SK-N-DZ (cell line): Measurements from ENCODE around the gene RPLP1.
A peak's percentile ranks its signal among the peaks of the same experiment; 100 is the strongest.

Source experiments
- DNase-seq: peaks from one replicate; pipeline ENCODE4 v3.0.0-alpha.2; 2015; ENCODE audit warnings: low spot score

RPLP1 gene

DNA sequence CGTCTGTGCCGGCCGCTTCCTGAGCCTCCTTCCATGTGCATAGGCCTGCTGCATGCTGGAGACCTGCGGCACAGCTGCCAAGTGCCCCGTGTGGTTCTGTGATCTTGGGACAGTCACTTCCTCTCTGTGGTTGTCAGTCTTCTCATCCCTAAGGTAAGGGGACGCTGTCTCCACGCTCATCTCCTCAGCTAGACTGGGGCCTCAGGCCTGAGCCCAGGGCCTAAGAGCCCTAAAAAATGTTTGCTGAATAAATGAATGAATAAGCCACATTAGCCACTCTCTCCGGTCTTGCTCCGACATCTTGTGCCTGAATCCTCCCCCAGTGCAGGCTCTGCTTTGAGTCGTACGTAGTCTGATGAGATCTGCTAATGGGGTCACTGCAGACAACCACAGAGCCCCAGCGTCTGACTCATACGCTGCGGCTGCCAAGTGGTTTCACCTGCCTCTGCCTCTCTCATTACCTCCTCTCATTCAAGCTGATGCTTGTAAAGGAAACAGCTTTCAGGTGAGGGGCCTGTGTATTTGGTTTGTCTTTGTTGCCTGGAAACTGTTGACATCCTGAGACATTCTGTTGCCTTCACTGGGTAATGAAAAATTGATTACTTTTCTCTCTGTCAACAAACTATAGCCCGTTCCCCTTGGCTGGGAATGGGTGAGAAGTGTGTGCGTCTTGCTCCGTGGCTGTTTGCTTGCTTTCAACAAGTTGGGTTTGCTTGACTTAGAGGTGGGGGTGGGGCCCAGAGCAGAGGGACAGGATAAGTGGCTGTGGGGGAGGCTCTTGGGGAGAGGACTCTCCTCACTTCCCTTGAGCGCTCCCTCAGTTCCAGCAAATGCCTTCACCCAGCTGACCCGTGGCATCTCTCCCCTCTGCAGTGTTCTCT lies 15.9 kb downstream of the RPLP1 start:
- DNase-seq: peak; percentile 49

DNA sequence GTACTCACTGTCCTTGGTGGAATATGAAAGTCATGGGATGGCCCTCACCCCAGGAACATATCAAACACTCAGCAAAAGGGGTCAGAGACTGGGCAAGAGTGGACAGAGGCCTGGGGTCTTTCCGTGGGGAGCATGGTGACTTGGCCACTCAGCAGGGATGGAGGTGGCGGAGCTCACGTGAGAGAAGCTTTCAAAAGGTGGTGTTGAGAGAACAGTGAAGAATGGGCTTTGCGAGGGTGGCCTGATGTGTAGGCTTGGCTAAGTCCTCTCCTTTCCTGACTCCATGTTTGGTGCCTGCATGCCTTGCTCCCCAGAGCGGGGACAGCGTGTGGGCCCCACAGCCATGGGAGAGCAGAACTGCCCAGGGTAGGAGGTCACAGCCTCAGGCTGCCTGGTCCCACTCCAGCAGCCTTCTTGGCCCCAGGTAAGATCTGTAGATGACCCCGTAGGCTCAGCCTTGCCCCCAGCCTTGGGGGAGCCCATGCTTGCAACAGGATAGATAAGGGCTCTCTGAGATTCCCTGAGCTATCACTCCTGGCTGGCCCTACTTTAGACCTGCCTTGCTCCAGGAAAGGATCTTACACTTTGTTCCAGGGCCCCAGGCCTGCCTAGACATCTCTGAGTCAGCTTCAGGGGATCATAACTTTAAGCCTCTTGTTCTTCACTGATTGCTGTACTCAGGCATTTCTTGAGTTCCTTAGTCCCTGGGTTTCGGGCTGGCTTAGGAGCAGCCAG lies 17.0 kb downstream of the RPLP1 start:
- no peak for DNase-seq

DNA sequence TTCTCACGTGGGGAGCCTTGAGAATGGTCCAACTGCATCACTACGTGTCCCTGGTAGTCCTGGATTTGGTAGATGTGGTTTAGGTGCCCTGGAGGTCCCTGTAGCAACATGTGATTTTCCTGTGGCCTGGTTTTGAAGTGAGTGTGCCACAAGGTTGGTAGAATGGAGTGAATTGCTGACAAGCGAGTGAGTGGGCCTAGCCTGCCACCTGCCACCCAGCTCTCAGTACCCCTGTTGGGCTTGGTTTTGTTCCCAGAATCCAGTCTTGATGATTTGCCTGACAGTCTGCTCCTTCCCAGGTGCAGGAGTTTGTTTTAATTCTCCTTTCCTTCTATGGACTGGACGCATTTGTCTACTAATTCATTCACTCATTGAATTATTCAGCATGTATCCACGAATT lies 19.4 kb downstream of the RPLP1 start:
- no peak for DNase-seq

DNA sequence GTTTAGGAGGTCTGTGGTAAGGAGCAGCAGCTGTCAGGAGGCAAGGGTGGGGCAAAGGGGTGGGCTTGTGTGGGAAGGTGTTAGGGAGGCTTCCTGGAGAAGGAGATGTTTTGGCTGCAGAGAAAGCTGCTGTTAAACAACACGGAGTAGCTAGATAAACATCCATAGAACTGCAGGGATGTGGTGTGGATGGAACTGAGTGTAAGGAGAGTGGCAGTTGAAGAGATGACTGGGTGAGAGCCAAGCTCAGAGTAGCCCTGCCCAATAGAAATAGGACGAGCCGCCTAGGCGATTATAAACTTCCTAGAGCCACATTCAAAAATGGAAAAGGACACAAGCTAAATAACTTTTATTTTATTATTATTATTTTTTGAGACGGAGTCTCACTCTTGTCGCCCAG lies 19.9 kb downstream of the RPLP1 start:
- no peak for DNase-seq

DNA sequence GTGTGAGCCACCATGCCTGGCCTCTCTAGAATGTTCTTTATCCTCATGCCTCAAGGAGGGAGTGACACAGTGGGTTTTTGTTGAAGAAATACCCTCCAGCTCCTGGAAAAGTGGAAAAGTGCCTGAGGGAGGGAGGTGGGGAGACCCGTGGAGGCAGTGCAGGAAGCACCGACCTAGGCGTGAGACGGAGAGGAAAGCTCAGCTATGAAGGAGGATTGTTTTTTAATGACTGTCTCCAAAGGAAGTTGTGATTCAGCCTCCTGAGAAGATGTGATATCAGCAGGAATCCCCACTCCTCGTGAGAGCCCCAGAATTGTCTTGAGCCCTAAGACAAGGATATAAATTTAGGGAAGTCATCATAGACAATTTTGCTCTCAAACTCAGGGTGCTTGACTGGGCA lies 21.7 kb downstream of the RPLP1 start:
- no peak for DNase-seq

DNA sequence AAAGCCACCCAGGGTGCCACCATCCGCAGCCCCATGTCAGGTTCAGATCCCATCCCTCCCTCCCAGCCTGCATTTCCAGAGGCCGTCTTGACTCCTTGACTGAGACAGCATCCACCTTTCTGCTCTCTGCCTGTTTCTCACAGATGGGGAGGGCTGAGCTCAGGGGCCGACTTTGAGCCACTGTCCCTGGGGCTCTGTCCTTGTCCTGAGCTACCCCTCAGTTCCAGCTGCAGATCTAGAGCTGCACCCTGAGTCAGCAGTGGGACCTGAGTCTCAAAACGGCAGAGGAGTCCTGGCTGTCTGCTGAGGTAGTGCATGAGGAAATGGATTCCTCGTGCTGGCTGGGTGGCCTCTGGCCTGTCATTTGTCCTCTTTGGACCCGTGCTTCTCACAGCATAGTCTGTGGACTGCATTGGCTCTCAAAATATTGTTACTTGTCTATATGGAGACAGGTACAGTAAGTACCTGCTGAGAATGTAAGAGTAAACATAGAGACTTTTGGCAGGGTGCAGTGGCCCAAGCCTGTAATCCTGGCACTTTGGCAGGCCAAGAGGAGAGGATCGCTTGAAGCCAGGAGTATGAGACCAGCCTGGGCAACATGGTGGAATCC lies 22.3 kb downstream of the RPLP1 start:
- no peak for DNase-seq

DNA sequence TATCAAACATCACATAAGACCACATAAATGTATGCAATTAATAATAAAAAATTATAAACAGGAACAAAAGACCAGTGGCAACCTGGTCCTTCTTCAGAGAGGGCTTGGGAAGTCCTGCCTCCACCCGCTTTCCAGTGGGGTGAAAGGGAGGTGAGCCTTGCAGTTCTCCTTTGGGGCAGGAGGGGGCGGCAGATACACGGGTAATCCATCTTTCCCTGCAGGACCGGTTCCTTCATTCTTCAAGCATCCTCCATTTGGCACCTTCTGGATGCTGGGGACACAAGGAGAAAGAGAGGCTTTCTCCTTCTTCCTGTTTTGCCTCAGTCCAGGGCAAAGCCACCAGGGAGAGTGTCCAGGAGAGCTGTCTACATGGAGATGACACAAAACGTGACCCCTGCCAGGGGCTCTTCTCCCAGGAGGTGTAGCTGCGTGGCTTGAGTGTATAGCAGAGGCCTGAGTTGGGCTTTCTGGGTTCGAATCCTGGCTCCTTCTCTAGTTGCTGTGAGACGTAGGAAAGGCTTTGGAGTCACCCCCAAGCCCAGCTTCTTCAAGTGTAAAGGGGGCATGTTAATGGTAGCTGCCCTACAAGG lies 23.2 kb downstream of the RPLP1 start:
- peak; percentile 77 for DNase-seq

DNA sequence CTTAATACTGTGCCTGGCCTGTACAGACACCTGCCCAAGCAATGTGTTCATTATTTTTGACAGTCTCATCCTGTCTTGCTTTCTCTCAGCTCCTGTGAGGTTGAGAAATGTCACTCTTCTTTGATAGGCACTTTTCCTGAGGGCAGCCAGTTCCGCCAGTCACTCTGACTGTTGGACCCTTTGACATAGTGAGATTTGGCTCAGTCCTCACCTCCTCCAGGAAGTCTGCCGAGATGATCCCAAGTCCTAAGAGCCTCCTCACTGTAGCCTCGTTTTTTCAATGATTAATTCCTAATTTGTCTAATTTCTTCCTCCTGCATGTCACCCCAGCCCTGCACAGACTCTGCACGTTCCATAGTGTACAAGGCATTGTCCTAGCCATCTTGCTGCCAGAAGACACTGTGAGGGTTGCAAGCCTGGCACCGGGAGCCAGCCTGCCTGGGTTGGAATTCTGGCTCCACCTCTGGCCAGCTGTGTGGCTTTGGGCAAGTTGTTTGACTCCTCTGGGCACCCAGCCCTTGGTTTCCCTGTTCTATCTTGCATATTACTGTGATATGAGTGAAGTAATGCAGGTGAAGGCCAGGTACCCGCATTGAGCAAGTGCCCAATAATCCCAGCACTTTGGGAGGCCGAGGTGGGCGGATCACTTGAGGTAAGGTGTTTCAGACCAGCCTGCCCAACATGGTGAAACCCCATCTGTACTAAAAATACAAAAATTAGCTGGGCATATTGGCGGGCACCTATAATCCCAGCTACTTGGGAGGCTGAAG lies 24.3 kb downstream of the RPLP1 start:
- no peak for DNase-seq

DNA sequence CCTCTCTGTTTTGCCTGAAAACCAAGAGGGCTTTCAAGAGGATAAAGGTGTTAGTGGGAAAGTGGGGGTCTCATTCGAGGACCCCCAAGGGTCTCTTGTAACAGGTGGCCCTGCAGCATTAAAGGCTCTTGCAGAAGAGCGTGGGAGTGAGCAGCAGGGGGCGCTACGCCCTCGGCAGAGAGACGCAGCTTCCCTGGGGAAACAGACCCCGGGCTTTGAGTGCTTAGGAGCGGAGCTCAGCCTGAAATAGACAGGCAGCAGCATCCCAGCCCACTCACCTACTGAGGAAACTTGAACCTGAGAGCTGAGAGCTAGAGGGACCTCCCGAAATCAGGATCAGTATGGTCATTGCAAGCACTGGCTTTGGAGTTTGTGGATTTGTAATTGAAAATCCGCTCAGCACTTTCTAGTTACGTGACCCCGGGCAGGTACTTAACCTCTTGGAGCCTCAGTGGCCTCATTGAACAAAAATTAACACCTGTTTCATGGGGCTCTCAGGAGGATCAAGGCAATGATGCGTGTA lies 25.7 kb downstream of the RPLP1 start:
- DNase-seq: peak; percentile 81

DNA sequence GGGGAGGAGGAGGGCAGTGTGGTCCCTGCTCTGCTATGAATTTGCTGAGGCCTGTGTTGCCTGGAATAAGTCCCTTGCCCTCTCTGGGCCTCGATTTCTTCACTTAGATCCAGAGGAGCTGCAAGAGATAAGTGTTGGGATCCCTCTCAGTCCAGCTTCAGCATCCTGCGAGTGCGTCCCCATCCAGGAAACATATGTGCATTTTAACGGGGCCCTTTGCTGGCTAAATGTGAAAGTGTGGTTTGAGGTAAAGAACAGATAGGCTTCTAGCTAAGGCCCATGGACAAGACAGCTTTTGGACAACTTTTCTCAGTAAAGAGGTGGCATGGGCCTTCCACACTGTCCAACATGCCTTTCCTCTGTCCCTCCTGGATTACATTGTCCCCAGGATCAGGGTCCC lies 26.5 kb downstream of the RPLP1 start:
- no peak for DNase-seq

DNA sequence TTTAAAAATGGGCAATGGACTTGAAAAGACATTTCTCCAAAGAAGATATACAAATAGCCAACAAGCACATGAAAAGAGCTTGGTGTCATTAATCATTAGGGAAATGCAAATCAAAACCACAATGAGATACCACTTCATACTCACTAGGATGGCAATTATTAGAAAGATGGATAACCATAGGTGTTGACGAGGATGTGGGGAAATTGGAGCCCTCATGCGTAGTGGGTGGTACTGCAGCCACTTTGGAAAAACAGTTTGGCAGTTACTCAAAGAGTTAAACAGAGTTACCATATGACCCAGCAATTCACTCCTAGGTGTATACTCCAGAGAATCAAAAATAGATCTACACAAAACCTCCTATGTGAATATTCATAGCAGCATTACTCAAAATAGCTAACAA lies 27.4 kb downstream of the RPLP1 start:
- DNase-seq: no peak

DNA sequence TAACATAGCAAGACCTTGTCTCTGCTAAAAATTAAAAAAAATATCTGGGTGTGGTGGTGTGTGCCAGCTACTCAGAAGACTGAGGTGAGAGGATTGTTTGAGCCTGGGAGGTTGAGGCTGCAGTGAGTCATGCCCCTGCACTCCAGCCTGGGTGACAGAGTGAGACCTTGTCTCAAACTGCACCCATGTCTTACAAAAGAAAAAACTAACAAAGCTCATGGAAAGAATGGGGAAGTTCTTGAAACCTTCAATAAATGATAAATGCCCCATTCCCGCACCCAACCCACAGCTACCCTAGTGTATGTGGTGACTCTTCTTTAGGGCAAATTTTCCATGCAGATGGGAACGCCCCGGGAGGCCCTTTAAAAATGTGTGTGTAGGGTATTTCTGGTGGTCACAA lies 28.3 kb downstream of the RPLP1 start:
- no peak for DNase-seq

DNA sequence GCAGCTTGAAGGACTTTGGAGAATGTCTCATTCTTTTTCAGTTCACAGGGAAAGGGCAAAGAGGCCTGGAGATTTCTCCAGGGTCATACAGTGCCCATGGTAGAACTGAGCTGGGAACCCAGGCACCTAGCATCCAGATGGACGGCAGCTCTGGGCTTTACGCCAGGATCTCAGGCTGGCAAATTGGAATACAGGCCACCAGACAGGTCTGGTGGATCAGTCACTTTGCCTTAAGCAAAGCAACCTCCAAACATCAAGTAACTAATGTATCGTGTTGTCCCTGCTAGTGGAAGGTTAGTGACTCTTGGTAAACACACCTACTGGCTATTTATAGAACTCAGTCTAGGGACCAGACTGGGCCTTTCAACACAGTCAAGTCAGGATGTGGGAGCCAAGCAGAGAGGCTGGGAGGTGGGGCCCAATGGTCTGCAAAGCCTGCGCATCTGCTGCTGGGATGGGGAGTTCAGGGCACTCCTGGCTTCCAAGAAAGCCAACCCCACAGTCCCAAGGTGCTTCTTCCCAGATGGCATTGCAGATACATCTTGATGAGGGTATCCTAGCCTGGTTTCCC lies 30.2 kb downstream of the RPLP1 start:
- DNase-seq: no peak

DNA sequence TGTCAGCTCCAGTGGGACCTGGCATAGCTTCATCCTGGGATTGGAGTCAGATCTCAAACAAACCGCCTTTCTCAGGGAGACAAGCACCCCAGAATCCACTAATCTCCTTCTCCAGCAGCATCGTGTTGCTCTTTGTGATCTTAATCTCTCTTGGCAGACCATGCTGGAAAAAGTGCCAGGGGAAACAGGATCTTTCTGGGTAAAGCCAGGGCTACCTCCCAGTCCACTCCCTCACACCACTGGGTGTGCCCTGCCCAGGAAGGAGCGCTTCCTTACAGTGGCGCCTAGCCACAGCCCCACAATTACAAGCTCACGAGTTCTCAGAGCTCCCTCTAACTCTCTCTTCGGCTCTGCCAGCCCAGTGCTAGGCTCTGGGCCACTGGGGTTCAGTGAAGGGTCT lies 32.2 kb downstream of the RPLP1 start:
- no peak for DNase-seq

DNA sequence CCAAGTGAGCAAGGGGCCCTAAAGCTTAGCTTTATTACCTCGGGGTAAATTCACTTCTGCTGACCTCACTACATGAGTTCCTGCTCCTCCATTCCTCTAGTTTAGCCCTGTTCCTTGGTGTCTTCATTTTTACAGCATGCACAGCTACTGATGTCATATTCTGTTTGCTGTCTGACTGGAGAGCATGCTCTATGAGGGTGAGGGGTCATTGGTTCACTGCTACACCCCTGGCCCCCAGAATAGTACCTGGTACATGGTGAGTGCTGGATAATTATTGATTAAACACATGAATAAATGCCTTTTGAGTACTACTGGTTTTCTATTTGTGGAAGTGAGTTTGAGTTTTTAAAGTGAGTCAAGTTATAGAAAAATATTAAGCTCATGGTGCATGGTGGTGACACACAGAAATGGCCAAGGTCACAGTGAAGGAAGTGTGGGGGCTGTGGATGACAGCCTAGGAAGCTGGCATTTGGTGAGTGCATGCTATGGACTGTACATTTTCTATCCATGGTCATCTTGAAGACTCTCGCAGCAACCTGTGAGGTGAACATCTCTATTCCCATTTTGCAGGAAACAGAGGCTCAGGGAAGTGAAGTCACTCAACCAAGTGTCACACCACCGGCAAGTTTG lies 34.0 kb downstream of the RPLP1 start:
- DNase-seq: no peak

DNA sequence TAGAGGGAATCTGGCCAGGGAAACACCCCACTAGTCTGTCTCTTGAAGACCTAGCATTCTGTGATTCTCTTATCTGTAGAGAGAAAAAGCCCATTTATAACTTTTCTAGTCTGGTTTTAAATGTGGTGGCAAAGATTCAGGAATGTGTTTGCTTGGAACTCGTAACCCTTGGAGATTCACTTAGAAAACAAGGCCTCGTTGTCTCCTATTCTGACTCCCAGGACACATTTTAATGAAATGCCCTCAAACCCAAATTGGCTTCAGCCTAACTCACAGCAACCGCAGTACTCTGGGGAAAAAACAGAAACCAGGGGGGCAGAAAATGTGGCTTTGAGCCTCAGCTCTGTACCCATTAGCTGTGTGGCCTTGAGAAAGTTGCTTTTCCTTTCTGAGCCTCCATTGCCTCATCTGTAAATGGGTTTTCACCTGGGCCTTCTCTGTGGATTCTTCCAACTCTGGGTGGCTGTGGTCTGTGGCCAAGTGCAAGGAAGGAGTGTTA lies 36.5 kb downstream of the RPLP1 start:
- no peak for DNase-seq

DNA sequence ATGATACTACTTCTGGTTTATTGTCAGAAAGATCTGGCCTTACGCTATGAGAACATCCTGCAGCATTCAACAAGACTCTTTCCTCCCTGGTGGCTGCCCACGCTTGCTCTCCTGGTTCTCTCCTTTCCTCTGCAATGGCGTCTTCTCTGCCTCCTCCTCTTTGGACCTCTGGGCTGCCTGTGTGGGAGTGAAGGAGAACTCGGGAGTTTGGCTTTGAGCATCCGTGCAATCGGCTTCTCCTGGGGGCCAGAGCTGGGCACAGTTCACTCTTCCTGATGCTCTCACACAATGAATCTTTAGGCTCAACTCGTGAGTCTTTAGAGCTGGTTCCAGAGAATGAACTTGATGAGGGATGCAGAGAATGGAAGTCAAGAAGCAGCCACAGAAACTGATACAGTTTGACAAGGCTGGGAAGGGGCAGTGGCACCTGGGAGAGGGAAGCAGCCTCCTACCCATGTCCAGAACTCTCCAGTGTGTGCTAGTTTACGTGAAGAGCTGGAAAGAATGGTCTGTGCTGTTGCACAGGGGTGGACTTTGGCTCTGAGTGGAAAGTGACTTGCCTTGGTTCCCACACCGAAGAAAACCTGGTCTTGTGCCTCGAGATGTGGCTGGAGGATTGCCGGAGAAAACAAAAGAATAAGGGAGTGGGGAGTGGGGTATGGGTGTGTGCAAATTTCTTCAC lies 37.9 kb downstream of the RPLP1 start:
- DNase-seq: no peak

DNA sequence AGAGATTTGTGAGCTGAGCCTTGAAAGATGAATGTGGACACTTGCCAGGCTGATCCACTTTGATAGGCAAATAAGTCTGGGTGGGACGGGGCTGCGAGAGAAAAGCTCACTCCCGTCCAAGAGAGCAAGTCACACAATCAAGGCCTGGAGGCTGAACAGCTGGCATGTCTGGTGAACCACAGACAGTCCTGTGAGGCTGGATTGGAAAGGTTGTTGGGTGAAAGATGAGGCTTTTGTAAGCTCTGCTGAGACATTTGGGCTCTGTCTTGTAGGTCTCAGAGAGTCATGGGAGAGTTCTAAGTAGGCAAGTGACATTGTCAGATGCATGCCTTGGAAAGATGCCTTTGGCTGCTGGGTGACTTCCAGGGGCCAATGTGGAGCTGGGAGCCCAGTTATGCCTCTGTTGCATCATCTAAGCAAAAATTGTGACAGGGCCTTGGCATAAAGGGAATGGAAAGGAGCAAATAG lies 38.5 kb downstream of the RPLP1 start:
- DNase-seq: no peak

DNA sequence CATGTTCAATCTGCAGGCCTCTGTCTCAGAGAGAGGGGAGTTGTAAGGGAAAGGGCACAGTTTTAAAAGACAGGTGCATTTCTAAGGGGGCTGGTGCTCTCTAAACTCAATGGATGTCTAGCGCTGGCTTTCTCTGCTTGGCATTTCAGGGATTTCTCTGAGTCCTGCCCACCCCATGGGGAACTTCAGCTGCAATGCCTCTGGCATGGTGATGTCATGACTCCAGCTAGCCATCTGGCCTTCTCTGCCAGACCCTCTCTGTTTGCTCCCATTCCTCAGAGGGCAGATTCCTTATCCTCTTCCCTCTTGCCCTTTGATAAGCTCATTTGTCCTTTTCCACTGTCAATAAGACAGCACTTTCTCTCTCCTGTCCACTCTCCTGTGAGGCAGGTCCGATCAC lies 40.8 kb downstream of the RPLP1 start:
- DNase-seq: no peak

DNA sequence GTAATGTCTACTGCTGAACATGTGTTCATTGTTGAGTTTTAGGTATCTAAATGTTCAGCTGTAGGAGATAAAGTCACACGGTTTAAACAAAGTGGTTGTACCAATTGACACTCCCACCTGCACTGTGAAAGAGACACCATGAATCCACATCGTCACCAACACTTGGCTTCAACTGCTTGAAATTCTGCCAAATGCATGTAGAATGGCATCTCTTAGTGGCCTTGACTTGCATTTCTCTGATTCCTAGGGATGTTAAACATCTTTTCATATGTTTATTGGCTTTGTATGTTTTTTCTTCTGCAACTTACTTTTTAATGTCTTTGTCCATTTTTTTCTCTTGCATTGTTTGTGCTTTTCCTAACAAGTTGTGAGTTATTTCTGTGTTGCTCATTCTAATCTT lies 43.4 kb downstream of the RPLP1 start:
- no peak for DNase-seq
